Middle frontal gyrus (tissue), 1 donor: Measurements from ENCODE around the gene RTF1.
"Not testable (repeated sequence)": the region's sequence is repeated elsewhere in the genome, so short reads cannot be mapped to it uniquely, and the experiment has no call there.

Experiments used
- DNase-seq: peaks from one replicate; pipeline ENCODE4 v3.0.0-alpha.2; 2015; ENCODE audit warnings: low spot score; ENCODE audit errors: extremely low spot score

RTF1 gene

DNA sequence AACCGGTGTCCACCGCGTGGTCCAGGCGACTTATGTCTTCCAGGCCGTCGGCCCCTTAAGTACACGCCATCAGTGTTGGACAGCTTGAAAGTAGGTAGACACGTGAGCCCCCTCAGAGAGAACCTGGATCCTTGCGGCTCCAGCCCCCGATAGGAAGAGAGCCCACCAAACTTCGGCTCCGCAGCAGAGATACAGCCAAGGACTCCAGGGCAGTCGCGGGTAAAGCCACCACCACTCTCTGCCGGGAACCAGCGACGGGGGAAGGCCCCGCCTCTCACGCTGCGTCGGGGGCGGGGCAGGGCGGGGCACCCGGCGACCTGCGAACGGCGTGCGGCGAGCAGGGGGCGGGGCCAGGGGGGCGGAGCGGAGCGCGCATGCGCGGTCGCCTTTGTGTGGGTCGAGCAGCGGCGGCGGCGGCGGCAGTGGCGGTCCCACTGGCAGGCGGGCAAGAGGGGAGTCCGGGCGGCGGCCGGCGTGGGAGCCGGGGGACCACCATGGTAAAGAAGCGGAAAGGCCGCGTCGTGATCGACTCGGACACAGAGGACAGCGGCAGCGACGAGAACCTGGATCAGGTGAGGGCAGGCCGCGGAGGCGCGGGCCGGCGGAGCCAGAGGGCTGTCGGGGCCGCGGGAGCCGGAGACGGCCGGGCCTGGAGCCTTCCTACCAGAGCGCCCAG, at the start of gene RTF1:
TSS of gene RTF1 (plus strand) at position 354 of the 676 bp plus-strand sequence. CDS start at position 375, 21 bp downstream.
- peak; percentile 85 for DNase-seq

DNA sequence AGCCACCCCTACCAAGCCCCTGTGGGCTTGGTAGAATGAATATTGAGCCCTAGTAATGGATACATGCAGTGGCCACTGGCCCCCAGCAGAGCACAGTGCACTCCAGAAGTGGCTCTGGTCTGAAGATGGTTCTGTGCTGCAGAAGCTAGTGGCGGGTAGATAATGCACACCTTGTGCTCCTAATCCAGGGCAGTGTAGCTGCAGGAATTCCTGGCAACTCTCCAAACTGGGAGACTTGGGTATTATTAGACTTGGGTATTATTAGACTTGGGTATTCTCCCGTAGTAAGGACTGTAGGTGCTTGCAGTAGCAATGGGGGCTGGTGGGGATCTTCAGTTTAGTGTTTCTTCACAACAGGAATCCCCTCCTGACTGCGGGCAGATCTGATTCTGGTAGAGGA, 49.5 kb upstream of the RTF1 start:
- DNase-seq, result no peak

DNA sequence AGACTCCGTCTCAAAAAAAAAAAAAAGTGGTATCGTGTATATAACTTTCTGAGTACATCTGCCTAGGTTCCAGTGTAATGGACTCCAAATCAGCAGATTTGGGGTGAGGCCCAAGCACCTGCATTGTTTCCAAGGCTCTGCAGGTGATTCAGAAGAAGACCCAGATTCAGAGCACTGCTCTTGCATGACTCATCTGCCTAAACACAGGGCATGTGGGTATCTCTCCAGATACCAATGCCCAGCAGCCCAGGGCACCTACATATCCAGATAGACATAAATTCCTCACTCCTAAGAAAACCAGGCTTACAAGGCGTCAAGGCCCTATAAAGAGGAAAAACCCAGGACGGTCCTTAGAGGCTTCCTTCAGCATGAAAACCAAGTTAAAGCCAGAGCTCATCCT, 38.9 kb upstream of the RTF1 start:
- DNase-seq, result no peak

DNA sequence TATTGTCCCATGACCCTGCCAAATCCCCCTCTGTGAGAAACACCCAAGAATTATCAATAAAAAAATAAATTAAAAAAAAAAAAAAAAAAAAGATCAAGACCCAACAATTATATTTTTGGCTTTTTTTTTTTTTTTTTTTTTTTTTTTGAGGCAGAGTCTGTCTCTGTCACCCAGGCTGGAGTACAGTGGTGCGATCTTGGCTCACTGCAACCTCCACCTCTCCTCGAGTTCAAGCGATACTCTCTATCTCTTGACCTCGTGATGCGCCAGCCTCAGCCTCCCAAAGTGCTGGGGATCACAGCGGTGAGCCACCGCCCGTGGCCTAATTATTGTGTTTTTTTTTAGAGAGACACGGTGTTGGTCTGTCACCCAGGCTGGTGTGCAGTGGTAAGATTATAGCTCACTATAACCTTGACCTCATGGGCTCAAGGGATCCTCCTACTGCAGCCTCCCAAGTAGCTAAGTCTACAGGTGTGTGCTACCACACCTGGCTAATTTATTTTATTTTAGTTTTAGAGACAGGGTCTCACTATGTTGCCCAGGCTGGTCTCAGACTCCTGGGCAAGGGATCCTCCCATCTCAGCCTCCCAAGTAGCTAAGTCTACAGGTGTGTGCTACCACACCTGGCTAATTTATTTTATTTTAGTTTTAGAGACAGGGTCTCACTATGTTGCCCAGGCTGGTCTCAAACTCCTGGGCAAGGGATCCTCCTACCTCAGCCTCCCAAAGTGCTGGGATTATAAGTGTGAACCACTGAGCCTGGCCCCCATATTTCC, 32.7 kb upstream of the RTF1 start:
- not testable (repeated sequence) for DNase-seq

DNA sequence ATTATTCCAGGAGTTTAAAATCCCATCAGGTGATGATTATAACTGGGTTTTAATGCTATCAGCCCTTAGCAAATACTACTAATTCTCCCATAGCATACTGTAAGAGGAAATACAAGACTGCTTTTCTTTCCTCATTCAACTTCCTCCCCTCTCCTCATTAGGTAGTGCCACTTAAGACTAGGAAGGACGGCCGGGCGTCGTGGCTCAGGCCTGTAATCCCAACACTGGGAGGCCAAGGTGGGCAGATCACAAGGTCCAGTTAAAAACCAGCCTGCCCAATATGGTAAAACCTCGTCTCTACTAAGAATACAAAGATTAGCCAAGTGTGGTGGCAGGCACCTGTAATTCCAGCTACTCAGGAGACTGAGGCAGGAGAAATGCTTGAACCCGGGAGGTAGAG, 29.2 kb upstream of the RTF1 start:
- DNase-seq, result no peak

DNA sequence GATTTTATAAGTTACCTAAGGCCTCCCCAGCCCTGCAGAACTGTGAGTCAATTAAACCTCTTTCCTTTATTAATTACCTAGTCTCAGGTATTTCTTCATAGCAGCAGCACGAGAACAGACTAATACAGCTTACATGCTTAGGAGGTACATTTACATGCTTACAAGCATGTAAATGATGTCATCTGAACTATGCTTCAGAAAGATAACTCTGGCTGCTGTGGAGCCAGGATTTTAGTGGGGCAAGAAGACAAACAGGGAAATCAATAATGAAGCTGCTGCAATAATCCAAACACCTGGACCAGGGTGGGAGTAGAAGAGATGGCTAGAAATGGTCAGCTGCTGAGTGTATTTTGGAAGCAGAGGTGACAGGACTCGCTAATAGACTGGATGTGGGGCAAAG, 24.2 kb upstream of the RTF1 start:
- DNase-seq, result no peak

DNA sequence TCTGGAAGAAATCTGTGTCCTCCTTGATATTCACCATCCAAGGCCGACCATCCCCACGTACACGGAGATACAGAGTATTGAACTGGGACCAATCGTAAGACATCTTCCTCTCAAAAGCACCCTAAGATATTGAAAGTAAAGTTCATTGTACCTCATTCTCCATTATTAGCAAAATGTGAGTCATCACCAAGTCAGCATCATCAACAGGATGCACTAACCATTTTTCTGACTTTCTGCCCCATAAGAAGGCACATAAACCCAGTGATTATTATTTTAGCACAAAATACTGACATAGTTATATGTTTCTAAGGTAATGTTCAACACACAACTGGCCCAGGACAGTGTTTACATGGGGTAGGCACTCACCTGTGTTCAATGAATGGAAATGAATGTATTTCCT, 22.0 kb upstream of the RTF1 start:
- no peak for DNase-seq

DNA sequence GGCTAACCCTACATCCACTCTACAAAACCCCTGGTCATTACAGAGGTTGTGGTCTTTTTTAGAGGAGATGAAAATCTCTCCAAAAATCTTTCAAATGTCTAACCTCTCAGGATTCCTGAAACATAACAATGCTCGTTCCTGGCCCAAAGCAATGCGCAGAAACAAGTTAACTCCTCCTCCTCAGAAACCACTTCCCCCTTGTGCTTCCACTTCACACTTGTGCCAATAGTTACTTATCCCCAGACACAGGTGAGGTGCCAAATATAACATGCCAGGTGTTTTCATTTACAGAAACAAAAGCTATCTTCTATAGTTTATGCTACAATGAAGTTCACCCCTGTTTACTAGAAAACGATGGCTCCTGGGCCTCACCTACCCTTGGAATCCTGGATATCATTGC, 20.8 kb upstream of the RTF1 start:
- no peak for DNase-seq

DNA sequence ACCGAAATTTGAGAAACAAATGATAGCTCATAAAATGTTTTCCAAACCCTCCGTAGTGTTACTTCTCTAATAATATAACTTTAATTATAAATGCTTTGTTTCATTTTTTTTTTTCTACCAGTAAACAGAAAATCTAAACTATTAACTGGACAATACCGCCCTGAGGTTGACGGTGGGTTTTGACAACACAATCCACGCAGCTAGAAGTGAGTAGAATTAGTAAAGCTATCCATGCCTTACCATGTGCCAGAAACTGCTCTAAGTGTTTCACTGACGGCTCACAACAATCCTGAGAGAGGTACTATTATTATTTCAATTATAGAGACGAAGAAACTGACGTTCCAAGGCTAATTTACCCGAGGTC, 15.0 kb upstream of the RTF1 start:
- no peak for DNase-seq

DNA sequence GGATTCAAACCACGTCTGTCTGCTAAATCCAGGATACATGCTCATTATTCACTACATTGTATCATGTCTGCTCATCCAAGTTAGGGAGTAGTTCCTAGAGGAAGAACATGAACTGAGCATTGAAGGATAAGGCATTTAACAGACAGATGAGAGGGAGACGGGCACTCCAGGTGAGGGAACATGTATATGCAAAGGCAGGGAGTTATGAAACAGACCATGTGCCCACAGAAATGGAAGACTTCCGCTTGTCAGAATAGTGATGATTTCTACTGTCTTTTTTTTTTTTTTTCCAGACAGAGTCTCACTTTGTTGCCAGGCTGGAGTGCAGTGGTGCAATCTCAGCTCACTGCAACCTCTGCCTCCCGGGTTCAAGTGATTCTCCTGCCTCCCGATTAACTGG, 9.6 kb upstream of the RTF1 start:
- no peak for DNase-seq

DNA sequence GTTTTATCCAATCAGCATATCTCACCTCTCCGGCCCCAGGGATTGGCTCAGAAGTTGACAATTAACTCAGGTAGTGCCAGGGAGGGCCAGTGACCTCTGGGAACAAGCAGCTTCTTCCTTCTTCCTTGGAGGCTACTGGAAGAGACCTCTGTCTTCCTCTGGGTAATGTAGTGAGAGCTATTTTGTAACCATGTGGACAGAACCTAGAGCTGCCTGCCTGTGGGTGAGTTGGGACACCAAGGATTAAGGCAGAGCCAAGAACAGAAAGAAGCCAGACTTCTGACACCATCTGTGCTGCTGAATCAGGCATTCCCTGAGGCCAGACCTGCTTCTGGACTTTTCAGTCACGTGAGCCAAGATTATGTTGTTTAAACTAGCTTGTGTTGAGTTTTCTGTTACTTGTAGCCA, 8.7 kb upstream of the RTF1 start:
- DNase-seq, result no peak

DNA sequence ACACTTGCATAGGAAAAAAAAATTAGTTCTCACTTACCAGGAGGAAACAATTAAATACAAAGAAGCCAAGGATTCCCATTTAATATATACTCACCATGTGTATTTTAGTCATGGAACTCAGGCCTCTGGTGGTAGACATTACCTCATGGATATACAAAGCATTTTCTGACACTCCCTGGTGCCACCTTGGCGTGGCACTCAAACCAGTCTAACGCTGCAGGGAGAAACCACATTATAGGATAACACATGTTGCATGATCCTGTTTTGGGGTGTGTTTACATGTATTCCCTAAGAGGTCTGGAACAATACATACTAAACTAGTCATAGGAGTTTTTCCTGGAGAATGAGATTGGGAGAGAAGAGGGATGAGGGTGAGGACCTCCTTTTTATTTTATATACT, 5.9 kb upstream of the RTF1 start:
- no peak for DNase-seq

DNA sequence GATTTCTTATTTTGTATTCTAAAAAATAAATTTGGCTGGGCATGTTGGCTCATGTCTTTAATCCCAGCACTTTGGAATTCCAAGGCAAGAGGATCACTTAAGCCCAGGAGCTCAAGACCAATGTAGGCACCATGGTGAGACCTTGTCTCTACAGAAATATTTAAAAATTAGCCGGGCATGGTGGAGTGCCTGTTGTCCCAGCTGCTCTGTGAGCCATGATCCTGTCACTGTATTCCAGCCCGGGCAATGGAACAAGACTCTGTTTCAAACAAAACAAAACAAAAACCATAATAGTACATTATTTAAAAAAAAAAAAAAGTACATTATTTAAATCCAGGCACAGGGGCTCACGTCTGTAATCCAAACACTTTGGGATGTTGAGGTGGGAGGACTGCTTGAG, 5.5 kb upstream of the RTF1 start:
- no peak for DNase-seq

DNA sequence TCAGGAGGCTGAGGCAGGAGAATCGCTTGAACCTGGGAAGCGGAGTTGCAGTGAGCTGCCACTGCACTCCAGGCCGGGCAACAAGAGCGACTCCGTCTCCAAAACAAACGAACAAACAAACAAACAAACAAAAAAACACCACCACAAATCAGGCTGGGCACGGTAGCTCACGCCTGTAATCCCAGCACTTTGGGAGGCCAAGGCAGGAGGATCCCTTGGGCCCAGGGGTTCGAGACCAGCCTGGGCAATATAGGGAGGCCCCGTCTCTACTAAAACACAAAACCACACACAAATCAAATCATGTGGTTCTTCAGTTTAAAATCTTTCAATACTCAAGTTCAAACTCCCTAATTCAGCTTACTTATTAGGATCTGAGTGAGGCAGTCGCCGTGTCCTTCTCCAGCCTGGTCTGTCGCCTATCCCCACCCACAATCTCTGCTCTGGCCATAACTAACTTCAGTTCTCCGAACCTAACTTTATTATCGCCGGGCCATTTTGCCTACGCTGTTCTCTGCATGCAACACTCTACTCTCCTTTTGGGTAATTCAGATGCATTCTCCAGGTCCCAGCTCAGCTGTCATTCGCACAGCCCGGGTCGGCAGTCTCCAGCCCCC, 660 bp upstream of the RTF1 start:
- DNase-seq, result no peak

DNA sequence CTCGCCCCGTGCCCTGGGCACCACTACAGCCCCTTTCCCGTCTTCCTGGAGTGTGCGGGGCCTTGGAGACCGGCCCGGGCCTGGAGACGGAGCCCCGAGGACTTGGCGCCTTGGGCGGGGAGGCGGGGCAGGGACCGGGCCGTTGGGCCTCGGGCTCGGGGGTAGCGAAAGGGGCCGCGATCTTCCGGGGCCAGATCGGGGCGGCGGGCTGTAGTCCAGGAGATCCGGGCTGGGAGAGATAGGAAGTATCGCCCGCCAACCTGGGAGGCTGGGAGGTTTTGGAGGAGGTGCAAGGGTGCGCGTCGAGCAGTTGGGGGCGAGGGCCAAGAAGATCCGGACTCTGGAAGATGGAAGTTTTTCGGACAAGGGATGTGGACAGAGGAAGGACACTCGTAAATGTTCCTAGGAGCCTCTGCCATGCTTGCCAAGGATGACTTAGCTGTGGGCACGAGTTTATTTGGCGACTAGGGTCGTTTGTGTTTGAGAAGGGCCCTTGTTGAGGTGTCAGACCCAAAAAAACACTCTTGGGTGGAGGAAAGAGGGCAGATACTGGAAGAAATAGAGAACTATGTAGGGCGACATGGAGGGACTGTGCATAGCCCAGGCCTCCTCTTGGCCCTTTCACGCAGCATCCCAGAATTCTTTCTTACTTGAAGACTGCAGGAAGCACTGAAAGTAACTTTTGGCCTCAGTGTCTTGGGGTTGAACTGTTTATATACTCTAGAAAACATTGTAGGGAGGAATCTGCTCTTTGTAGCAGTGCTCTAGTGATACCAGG, 712 bp downstream of the RTF1 start:
- no peak for DNase-seq

DNA sequence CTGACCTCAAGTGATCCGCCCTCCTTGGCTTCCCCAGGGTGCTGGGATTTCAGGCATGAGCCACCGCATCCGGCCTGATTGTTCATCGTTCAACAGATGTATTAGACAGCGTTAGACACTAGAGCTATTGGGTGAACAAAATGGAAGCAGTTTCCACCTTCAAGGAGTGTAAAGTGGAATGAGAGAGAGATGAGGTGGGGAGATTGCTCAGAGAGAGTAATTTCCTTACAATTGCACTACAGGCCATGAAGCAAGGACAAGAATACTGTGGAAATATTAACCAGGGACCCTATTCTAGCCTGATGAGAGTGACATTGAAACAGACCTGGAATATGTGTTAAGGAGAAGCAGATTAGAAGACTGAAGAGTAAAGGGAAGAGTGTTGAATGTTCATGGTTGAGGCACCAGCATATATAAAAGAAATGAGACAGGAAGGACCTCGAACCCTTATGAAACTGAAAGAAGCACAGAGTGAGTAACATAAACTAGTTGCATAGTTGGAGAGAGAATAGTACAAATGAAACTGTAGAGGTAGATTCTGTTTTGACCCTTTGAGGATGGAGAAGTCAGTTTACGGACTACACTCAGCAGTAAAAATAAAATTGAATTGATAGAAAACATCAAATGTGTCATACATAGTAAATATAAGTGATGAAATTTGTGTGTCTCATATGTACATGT, 7.2 kb downstream of the RTF1 start:
- DNase-seq, result no peak

DNA sequence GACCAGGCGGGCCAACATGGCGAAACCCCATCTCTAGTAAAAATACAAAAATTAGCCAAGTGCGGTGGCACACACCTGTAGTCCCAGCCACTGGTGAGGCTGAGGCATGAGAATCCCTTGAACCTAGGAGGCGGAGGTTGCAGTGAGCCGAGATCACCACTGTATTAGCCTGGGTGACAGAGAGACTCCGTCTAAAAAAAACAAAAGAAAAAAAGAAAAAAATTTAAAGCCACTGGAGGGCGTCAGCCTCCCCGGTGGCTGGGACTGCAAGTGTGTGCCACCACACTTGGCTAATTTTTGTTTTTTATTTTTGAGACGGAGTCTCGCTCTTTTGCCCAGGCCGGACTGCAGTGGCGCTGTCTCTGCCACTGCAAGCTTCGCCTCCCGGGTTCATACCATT, 7.9 kb downstream of the RTF1 start:
- no peak for DNase-seq

DNA sequence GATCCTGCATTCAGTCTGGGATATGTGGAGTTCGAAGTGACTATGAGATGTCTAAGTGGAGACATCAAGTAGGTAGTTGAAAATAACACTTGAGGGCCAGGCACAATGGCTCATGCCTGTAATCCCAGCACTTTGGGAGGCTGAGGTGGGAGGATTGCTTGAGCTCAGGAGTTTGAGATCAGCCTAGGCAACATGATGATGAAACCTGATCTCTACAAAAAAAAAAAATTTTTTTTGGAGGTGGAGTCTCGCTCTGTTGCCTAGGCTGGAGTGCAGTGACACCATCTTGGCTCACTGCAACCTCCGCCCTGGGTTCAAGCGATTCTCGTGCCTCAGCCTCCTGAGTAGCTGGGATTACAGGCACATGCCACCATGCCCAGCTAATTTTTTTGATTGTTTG, 9.0 kb downstream of the RTF1 start:
- not testable (repeated sequence) for DNase-seq

DNA sequence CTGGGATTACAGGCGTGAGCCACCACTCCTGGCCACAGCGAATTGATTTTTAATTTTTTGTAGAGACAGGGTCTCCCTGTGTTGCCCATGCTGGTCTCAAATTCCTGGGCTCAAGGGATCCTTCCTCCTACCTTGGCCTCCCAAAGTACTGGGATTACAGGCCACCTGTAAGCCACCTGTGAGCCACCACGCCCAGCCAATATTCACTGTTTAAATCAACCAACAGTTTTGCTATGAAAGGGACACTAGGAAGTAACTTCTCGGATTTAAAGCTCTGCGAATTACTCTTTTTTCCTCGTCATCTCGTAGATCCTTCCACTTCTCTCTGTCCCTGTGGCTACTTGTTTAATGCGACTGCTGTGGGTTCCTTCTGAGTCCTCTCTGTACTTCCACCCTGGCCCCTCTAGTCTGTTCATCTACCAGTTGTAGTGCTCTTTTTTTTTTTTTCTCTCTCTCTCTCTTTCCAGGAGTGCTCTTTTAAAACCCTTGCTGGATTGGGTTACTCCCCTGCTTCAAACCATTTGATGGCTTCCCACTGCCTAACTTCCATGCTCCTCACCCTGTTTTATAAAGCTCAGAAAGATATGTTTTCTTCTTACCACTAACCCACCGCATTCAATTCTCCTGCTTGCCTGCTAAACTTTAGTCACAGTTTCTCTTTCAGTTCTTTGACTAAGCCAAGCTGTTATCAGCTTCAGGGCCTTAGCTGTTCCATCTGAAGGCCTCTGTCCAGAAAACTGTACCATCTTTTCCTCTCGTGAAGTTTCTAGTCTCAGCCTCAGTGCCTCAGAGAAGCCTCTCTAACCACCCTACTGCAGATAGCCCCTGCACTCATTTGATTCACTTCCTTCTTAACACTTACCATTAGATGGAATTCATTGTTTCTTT, 12.4 kb downstream of the RTF1 start:
- DNase-seq, result no peak

DNA sequence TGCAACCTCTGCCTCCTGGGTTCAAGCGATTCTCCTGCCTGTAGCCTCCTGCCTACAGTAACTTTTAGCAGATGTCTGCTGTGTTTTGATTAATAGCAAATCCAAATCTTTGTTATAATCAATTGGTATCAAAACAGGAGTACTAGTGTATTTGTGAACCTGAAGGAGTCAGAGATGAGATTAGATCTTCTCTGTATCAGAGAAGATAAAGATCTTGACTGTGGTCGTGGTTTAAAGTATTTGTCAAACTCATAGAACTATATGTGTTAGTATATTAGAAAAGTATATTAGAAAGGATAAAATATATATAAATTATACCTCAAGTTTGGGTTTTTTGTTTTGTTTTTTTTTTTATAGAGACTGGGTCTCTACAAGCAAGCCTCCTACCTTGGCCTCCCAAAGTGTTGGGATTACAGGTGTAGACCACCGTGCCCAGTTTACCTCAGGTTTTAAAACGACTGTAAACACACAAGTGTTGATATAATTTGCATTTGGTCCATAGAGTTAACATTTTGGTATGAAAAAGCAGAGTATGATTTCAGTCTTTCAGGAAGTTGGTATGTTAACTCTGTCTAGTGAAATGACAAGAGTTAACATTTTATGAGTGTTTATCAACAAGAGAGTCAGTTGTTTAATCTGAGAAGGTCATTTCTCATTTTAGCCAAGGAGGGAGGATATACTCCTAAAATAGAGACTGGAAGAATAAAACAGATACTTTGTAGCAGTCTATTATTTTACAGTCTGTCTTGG, 18.3 kb downstream of the RTF1 start:
- DNase-seq, result no peak
